HG03354 (cell line): ENCODE results near the gene HDC.

Experiments used
- ATAC-seq: cut with Tn5 transposase; IDR thresholded peaks from one replicate; pipeline ENCODE4 v1.9.1; 2021; ENCODE audit warnings: mild to moderate bottlenecking; ENCODE audit not compliant: unreplicated experiment, poor library complexity, severe bottlenecking

The HDC gene

DNA sequence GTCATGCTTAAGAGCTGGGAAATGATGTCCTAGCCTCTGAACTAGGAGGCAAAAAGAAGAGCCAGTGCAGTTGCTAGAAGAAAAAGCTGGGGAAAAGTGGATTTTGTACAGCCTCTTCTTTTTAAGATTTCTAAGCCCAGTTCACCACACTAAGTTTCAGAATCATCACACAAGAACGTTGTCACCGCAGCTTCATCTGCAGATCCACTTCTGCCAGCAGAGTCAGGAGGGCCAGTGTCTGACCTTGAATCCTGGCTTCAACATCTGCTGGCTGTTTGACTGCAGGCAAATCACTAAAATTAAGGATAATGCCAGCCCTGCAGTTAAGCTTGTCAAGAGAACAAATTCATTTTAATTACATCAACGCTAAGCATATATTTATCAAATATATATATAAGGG, 36.2 kb downstream of the HDC start:
- no peak for ATAC-seq

DNA sequence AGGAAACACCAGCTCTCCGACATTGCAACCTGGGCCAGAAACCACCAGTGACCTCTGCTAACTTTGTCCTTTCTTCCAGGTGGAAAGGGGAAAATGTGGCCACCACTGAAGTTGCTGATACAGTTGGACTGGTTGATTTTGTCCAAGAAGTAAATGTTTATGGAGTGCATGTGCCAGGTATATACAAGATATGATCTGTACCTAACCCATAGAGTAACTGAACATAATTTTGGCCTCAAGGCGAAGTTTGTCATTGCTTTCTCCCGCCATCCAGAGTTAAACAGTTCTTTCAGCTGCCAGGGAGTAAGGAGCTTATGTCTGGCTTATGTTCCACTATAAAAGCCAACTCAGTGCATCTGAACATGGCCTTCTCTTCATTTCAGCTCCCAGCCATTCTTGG, 36.7 kb downstream of the HDC start:
- no peak for ATAC-seq

DNA sequence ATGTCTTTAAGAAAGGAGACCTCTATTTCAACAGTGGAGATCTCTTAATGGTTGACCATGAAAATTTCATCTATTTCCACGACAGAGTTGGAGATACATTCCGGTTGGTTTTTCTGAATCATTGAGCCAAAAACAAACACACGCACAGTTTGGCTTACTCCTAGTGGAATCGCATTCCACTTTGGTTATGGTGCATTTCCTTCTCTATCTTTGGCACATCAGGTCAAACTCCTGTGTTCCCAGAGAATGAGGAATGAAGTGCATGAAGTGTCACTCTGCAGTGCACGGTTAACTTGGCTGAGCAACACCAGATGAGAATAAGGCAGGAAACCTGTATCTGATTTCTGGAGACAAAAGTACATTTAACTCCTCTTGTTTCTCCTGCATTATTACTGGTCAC, 38.5 kb downstream of the HDC start:
- ATAC-seq = no peak

DNA sequence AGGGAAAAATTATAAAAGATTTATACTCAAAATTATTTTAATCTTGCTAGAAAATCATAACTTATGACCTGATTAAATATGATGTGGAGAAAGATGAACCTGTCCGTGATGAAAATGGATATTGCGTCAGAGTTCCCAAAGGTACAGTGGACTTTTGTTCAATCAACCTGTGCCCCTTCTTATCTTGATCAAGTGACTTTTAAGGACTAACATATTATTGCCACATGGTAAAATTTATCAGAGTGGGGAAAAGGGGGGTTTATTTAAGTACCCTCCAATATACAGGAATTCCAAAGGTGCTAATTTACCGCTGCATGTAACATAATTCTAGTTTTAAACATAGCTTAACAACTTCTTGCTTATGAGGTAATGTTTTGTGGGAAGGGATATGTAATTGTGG, 39.6 kb downstream of the HDC start:
- no peak for ATAC-seq

DNA sequence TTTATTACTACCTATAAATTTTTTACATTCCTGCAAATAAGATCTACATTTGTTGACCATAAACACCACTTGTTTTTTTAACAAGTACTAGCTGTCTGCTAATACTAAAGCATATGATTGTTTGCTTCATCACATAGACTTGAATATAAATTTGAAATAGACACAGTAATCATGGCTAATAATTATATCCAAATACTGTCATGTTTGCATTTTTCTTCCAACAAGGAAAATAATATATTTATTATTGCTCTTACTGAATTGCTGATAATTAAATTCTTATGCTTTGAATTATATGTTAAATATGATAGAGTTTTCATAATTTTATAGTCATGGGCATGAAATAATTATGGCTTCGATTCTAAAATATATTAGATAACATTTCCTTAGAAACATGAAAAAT, 40.5 kb downstream of the HDC start:
- no peak for ATAC-seq

DNA sequence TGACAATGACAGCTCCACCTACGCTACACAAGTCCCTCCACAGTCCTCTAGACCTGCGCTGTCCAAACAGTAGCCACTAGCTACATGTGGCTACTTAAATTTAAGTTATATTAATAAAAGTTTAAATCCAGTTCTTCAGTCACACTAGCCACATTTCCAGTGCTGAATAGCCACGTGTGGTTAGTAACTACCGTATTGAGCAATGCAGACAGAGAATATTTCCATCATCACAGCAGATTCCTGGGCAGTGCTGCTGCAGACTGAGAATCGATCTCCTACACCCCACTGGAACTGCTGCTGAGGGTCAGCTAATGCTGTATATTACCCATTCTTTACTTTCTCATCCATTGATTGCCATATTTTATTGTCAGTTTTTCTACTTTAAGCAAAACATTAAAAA, 40.9 kb downstream of the HDC start:
- ATAC-seq = no peak

DNA sequence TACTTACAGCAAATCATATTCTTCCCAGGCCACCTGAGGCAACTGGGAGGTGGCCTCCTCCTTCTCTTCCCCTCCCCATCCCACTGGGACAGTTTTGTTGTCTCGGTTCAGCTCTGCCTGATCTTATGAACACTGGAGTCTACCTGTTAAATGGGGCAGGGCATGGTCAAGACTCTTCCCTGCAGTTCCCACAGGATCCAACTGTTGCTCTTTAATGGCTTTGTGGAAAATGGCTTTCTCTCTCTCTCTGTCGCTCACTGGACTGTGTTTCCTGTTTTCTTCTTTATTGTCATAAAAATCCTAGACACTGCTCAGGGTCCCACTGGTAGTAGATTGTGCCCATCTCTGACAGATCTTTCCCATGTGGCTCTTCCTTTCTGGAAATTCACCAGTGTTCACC, 43.3 kb downstream of the HDC start:
- ATAC-seq = no peak

DNA sequence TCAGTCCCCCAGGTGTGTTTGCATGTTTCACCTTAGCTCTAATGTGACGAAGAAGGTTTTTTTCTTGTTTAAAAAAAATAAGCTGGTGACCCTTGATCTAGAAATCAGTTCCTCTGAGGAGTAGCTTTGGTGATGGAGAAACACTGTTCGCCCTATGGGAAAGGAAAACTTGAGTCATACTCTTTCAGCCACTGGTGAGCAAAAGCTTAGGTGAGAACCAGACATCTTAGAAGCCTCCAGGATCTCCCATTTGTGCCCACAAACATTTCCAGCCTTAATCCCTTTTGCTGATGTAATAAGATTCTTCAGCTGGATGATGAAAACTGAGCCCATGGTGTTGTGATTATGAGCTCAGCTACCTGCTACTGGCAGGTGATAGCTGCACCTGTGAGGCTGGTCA, 45.7 kb downstream of the HDC start:
- no peak for ATAC-seq

DNA sequence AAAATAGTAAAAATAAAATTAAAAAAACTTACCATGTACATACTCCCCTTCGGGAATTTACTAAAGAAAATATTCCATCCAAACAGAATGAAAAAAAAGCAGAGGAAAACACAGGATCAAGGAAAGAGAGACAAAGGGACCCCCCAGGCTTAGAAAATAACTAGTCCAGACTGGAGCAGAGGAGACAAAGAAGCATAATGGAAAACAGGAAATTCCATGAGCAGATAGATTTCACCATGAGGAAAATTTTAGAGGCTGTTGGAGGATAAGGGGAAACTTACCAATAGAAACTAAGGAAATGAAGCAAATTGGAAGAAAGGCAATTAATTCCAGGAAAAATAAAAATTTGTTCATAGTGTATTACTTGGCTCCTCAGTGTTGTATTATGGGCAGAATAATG, 46.8 kb downstream of the HDC start:
- ATAC-seq = no peak

DNA sequence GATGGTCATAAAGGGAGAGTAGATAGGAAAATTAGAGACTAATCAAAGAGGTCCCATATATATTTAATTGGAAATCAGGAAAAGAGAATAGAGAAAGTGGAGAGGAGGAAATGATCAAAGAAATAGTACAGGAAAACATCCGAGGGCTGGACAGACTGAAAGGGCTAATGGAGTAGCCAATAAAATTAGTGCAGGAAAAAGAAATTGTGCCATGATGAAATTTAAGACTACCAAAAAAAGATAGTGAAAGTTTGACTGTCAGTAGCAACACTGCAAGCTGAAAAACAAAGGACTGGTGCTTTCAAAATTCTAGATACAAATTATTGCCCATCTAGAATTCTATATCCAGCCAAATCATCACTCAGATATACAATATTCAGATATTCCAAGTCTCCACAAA, 47.2 kb downstream of the HDC start:
- ATAC-seq = no peak

DNA sequence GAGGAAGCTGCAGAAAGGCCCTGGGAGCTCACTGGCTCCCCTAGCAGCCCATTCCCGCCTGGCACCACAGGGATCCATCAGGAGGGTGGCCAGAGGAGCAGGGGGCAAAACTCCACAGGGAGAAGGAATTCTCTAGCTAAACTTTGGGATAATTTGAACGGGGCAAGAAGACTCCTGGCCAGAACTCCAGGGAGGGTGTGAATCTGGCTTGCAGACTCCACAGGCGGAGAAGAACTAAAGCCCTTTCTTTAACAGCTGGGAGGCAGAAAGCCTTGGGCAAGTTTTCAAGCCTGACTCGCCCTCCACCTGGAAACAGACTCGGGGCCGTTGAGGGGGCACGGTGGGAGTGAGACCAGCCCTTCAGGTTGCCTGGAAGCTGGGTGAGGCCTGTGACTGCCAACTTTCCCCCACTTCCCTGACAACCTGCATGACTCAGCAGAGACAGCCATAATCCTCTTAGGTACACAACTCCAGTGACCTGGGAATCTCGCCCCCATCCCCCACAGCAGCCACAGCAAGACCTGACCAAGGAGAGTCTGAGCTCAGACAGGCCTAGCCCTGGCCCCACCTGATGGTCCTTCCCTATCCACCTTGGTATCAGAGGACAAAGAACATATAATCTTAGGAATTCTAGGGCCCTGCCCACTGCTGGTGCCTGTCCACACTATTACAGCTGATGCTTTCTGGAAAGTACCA, 54.9 kb downstream of the HDC start:
- ATAC-seq = no peak

DNA sequence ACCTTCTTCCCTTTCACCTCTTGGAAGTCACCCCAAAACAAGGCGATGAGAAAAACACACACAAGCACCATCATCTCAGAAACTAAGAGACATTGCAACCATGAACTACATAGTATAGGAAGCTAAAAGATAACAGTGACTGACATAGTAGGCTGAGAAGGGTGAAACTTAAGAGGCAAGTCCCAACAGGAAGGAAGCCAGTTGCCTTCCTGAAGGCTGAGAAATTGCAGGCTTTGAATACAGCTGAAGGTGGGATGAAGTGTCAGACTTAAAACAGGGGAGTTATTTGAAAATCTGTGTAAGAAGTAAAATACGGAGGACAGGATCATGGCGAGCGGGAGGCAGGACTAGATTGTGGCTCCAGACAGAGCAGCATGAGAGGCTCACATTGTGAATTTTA, 55.7 kb downstream of the HDC start:
- ATAC-seq = no peak

DNA sequence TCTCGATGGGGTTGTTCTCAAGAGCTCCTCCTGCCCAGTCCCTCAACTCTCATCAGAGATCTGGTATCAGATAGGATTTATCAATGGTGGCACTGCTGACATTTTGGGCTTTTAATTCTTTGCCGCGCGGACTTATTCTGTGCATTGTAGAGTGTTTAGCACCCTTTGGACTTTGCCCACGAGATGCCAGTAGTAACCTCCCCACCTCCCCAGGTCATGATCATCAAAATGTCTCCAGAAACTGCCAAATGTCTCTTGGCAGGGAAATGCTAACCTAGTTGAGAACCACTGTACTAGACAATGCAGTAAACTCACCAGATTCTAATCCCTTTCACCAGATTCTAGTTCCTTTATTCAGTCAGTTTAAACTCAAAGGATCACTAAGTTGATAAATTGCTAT, 59.5 kb downstream of the HDC start:
- no peak for ATAC-seq

DNA sequence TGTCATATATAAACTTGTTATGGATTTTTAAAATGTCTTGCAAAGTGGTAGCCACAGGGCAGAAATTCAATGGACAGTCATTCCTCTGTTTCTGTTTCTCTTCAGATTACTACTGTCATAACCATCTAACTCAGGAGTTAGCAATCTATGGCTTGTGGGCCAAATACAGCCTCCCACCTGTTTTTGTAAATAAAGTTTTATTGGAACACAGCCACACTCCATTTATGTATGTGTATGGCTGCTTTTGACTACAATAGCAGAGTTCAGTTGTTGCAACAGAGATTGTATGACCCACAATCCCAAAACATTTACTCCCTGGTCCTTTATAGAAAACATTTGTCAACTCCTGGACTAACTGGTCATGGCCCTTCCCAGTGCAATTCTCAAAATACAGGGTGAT, 63.5 kb downstream of the HDC start:
- no peak for ATAC-seq

DNA sequence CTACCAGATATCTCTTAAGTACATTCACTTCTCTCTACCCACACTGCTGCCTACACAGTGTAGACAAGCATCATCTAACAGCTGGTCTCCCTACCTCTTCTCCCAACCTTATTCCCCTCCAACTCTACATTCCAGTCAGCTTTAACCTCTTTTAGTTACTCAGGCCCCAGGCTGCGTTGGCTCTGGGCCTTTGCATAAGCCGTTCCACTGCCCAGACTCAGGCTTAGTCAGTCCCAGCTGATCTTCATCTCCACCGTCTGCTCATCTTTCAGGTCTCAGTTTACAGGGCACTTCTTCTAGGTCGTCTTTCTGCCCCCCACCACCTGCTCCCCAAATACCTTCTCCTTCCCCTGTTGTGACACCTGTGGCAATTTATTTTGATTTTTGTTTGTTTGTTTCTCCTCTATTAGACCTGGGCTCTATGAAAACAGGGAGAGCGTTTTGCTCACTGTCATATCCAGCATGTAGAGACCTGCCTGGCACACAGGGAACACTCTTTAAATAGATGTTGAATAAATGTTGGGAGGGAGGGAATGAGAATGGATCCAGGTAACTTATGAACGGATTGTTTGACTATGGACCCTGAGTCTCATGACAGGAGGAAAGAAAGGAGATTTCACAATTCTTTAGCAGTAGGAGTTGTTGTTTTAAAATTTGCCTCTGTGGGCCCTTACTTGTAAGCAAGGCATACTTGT, 72.5 kb downstream of the HDC start:
- ATAC-seq = no peak

DNA sequence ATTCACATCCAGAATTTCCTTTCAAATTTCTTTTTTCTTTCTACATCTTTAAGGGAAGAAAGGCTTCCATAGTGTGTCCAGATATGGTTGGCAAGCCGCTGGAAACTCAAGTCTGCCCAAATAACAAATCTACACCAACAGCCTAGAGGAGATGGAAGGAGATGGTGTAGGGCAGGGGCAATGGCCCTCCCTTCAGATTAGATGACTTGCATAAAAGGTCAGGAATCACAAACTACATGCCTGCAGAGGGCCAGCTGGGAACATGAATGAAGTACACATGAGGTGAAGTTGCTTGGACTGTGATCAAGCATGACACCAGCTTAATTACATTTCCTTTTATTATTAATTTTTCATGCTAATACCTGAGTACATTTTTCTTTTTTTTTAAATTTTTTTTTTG, 73.4 kb downstream of the HDC start:
- no peak for ATAC-seq
